Hippocampal formation (tissue), 2 donors: Measurements from ENCODE around the gene OR8B4.
"Not testable (repeated sequence)": the region's sequence is repeated elsewhere in the genome, so short reads cannot be mapped to it uniquely, and the experiment has no call there.

Source experiments
- DNase-seq, 2 donors: peaks; one replicate each; lab custom pipeline; 2025; lab: John Stamatoyannopoulos, UW

OR8B4 gene, protein sequence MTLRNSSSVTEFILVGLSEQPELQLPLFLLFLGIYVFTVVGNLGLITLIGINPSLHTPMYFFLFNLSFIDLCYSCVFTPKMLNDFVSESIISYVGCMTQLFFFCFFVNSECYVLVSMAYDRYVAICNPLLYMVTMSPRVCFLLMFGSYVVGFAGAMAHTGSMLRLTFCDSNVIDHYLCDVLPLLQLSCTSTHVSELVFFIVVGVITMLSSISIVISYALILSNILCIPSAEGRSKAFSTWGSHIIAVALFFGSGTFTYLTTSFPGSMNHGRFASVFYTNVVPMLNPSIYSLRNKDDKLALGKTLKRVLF

GRCh38 chr11:124424384-124424921, at the start of gene OR8B4:
Gene OR8B4 (minus strand): TSS chr11:124424871. CDS start chr11:124424871, 0 bp downstream.
- no peak for DNase-seq

GRCh38 chr11:124474079-124474478, 49.4 kb upstream of the OR8B4 start:
- DNase-seq = no peak

GRCh38 chr11:124473476-124473875, 48.8 kb upstream of the OR8B4 start:
- no peak for DNase-seq

GRCh38 chr11:124470561-124471227, 46.0 kb upstream of the OR8B4 start:
- no peak for DNase-seq

GRCh38 chr11:124467381-124467927, 42.8 kb upstream of the OR8B4 start:
- DNase-seq = no peak

GRCh38 chr11:124465368-124465767, 40.7 kb upstream of the OR8B4 start:
- no peak for DNase-seq

DNA sequence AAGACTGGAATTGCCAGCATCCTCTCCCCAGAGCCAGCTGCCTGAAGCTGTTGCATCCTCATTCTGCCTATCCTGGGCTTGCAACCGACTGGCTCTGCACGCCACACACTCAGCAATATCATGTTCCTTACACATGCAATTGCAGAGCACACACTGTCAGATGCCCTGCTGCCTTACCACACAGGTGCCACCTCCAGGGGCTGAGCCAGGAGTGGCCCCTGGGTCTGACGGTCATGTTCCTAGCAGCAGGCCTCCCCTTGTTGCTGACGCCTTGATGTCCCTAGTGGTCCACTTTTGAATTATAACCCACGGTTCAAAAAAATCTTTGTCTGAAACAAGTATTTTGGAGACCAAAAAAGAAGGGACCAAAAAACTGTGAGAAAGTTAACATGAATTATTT, 39.3 kb upstream of the OR8B4 start:
- DNase-seq = no peak

- no peak for DNase-seq
Measured at GRCh38 chr11:124463324-124463723, 38.7 kb upstream of the OR8B4 start.

- DNase-seq = no peak
Measured at GRCh38 chr11:124460459-124460858, 35.8 kb upstream of the OR8B4 start.

GRCh38 chr11:124459379-124459778, 34.7 kb upstream of the OR8B4 start:
- DNase-seq = not testable (repeated sequence)

DNA sequence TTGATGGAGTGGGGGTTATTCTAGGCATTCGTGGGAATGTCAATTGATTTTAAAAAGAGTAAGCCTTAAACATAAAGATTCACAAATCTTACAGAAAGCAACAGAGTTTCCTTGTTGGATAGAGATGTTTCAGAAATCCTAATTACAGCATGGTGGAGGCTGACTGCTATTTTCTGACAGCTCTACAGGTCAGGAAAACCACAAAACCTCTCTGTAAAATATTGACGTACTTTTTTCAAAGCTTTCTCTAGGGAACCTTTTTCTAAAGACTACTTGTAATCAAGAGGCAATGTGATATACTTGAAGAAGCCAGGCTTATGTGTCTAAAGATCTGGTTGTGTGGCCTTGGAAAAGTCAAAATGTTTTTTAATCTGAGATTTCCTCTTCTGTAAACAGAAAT, 29.9 kb upstream of the OR8B4 start:
- no peak for DNase-seq

DNA sequence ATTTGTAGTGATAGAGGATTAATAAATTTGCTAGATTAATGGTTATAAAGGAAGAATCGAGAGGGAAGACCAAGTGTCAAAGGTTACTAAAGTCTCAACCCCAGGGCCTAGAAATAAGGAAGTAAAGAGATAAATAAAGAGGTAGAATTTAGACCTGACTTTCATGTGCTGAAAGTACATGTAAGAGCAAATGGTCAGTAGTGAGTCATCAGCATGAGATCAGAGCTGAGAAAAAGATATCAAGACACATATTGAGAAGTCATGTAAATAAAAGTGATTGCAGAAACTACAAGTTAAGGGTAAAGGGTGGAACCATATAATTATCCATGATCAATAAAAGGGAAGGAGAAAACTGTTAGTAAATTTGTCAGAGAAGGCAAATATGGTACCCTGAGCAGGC, 22.2 kb upstream of the OR8B4 start:
- DNase-seq = no peak

DNA sequence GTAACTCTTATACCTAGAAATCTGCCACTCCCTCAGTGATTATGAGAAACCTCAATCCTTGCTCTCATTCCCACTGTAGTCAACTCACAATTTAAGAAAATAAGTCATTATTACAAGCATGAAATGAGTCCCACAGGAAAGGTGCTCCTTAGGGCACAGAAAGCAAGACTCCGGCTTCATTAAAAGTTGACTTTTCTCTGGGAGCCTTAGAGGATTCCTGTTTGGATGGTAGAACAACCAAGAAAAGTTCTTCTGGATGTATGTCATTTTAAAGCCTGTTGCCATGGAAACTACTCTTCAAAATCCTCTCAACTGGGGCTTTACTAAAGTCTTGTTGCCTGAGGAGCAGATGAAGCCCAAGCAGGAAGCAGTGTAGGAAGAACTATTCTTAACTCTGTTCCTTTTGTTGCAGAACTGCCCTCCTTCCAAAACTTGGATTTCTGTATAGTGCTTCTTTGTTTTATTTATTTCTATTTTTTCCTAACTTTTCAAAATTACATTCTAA, 21.0 kb upstream of the OR8B4 start, which contains the start of gene OR8B8:
Gene OR8B8, minus strand, starts transcription at position 51 of the 505 bp plus-strand sequence. CDS start 4,611 bp downstream, outside the sequence.
- no peak for DNase-seq

DNA sequence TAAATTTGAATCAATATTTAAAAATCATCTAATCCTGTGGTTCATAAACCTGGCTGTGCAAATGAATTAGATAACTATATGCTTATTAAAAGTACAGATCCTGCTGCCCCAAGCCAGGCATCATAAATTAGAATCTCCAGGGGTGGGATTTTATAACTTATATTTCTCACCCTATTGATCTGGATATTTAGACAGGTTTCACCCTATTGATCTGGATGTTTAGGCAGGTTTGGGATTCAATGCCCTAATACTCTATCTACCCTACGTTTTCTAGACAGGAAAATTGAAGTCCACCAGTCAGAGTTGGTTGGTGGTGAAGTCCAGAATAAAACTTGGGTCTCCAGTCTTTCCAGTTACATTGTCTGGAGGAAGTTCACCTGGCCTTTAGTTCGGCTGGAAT, 18.2 kb upstream of the OR8B4 start:
- DNase-seq = no peak

DNA sequence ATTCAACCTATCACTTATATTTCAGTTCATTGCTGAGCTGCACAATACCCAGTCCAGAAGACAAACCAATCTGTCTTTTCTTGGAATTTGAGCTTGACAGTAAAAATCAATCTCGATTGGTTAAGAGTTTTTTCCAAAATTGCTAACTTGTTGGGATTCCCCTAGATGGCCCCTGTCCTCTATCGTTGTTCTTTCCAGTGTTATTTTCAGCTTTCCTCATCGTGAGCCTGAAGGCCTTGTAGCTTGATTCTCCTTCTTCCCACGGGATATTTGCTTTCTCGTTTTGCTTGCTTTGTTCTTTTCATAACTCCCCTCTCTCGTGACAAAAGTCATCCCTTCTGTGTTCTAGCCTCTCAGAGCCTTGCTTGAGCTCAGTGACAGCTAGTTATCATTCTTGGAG, 17.8 kb upstream of the OR8B4 start:
- no peak for DNase-seq

DNA sequence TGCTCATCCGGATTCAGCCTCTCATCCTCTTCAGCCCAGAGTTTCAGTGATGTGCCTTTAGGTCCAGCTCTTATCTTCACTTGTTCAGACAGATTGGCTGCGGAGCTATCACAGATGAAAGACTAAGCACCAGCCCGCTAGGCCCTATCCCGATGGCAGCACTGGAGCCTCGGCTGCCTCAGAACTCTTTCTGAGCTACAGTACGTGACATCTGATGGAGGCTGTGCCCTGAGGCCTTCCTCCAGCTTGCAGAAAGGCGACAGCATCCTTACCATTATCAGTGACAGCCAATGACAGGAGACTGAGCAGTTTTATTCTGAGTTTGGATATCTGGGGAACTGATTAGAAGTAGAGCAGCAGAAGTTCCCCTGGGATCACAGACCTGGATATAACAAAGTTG, 16.8 kb upstream of the OR8B4 start:
- DNase-seq = no peak

- no peak for DNase-seq
Measured at GRCh38 chr11:124441081-124441480, 16.4 kb upstream of the OR8B4 start.

DNA sequence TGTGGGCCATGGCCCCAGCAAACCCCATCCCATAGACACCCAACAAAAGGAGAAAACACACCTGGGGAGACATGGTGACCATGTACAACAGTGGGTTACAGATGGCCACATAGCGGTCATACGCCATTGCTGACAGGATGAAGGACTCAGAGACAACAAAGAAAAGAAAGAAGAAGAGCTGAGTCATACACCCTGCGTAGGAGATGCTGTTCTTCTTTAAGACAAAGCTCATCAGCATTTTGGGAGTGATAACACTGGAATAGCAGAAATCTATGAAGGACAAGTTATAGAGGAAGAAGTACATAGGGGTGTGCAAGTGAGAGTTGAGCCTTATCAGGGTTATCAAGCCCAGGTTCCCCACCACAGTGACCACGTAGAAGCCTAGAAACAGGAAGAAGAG, 15.9 kb upstream of the OR8B4 start:
- DNase-seq = no peak

DNA sequence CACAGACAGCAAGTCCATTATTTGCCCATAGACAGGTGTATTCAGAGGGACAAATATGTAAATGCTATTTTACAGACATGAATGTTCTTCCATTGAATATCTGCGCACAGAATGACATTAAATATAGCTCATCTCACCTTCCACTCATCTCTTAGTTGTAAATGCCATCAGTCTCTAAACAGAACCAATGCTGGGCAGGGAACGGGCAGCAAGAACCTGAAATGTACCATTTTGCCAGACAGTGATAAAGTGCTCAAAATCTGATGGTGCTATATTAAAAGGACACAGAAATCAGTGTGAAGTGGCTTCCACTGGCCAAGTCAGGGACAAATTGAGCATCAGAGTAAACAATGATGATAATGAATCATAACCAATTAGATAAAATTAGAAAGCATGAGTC, 10.0 kb upstream of the OR8B4 start:
- DNase-seq = no peak

GRCh38 chr11:124429599-124429998, 4.9 kb upstream of the OR8B4 start:
- DNase-seq = no peak

GRCh38 chr11:124421043-124421442, 3.6 kb downstream of the OR8B4 start:
- no peak for DNase-seq

GRCh38 chr11:124415356-124415923, 9.2 kb downstream of the OR8B4 start:
- peak in 1 of 2 donors; percentile 50 for DNase-seq
